Upper lobe of left lung (tissue), 4 donors: ENCODE measurements around the gene SNX18.

ENCODE experiments used
- EP300 ChIP-seq, 4 donors: sonication (generic); formaldehyde crosslinking; IDR thresholded peaks; one replicate each; pipeline ENCODE4 v1.5.1; 2017; ENCODE audit warnings: antibody characterized with exemption in 4 of 4, control low read depth in 2 of 4
- POLR2AphosphoS5 ChIP-seq, 2 donors: sonication (generic); formaldehyde crosslinking; IDR thresholded peaks; one replicate each; pipeline ENCODE4 v1.5.1; 2017; ENCODE audit warnings: antibody characterized with exemption in 2 of 2
- TF ChIP-seq, protein P1 (sequence below), 6 experiments: fragments of 450-650 bp in 4 of 6; fragments of 200-600 bp in 2 of 6; sonication (generic) in 2 of 6; IDR thresholded peaks; one replicate each; pipeline ENCODE4 v1.5.1; 2016 to 2019; ENCODE audit warnings: antibody characterized with exemption in 6 of 6

DNA sequence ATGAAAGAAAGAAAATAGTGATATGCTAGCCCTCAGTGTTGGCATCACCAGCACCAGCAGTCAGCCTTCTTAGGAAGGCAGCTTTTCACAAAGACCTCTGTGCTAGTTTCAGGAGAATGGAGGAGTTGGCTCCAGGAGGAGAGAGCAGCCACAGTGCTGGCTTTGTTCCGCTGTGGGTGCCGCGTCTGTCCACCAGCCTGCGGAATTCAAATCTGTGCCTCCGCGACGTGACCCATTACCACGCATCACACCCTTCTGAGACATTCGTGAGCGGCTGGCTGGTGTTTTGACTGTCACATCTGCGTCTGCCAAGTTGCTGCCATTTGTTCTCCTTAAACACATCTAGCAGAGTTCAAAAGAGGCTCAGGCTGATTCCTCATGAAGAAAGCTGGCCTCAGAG is 34.4 kb downstream of the SNX18 start:
- TF ChIP-seq, protein P1, sequence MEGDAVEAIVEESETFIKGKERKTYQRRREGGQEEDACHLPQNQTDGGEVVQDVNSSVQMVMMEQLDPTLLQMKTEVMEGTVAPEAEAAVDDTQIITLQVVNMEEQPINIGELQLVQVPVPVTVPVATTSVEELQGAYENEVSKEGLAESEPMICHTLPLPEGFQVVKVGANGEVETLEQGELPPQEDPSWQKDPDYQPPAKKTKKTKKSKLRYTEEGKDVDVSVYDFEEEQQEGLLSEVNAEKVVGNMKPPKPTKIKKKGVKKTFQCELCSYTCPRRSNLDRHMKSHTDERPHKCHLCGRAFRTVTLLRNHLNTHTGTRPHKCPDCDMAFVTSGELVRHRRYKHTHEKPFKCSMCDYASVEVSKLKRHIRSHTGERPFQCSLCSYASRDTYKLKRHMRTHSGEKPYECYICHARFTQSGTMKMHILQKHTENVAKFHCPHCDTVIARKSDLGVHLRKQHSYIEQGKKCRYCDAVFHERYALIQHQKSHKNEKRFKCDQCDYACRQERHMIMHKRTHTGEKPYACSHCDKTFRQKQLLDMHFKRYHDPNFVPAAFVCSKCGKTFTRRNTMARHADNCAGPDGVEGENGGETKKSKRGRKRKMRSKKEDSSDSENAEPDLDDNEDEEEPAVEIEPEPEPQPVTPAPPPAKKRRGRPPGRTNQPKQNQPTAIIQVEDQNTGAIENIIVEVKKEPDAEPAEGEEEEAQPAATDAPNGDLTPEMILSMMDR (IDR thresholded peaks at IDR 0.05): no peak
- TF ChIP-seq POLR2AphosphoS5 (IDR thresholded peaks at IDR 0.05): no peak
- no peak for TF ChIP-seq EP300 (IDR thresholded peaks at IDR 0.05)
